Lower lobe of right lung (tissue), 2 donors: ENCODE results near the gene TRPC3. TPM values are rescaled to one million over a fixed set of nuclear protein-coding genes. Genes with fewer than 3 reads are reported as not detected.
A peak's percentile ranks its signal among the peaks of the same experiment; 100 is the strongest.

Experiments used
- ATAC-seq, 2 donors: fragments of 200-7000 bp; cut with Tn5 transposase; one replicate each; pipeline ENCODE4 v1.9.1; 2020 to 2022; ENCODE audit warnings: mild to moderate bottlenecking in 2 of 2, moderate library complexity in 2 of 2
- DNase-seq: peaks from one replicate; pipeline ENCODE4 v3.0.0-alpha.2; 2020
- H3K27ac ChIP-seq: fragments of 200-600 bp; one replicate; pipeline ENCODE4 v1.8.0; 2022
- H3K27me3 ChIP-seq: fragments of 200-600 bp; one replicate; pipeline ENCODE4 v1.8.0; 2022; ENCODE audit warnings: low read depth
- H3K36me3 ChIP-seq: fragments of 200-600 bp; one replicate; pipeline ENCODE4 v1.8.0; 2022; ENCODE audit warnings: mild to moderate bottlenecking
- H3K4me1 ChIP-seq: fragments of 200-600 bp; one replicate; pipeline ENCODE4 v1.8.0; 2022
- H3K4me3 ChIP-seq: fragments of 200-600 bp; one replicate; pipeline ENCODE4 v1.8.0; 2022; ENCODE audit warnings: mild to moderate bottlenecking
- H3K9me3 ChIP-seq: fragments of 200-600 bp; one replicate; pipeline ENCODE4 v1.8.0; 2022
- intact Hi-C: fragments of 100-400 bp; cut with DNase I; formaldehyde crosslinking; loops from one replicate; pipeline ENCODE4 v1.11.0; 2022
- total RNA-seq: library from RNA; stranded (reverse); fragmentation: NEBNext Ultra II Directional; extraction: Animal tissue kit (Norgen Biotek cat#: 25700); gene quantifications from one replicate; pipeline ENCODE4 v1.2.1, GENCODE V29; 2021
- TF ChIP-seq, protein P1 (sequence below): fragments of 200-600 bp; IDR thresholded peaks from one replicate; pipeline ENCODE4 v1.8.0; 2022; ENCODE audit warnings: antibody characterized with exemption, mild to moderate bottlenecking
- donor health status: DM: no; HTN: yes; CAD: no; lungs with severe emphysema.

The TRPC3 gene
- total RNA-seq, 1 donor from 2014 or later: 1.7 TPM

DNA sequence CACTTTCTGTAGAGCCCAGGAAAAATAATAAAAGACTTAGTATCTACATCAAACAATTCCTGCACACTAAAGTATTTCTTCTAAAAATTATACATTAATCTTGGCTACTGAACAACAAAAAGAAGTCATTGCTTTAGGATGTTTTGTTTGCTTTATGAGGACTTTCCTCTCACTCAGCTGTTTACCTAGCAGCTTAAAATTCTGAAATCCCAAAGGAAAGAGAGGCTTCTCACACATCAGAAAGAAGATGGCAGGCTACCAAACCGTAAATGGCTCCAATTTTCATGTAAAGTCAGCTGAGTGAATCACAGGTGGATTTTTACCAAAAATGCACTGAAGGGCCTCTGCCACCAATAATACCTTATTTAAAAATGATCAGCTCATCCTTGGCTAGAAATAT is 9.0 kb upstream of the TRPC3 start:
- no peaks in the 10 kb centered on the region for H3K36me3 ChIP-seq
- no peak for DNase-seq
- no peaks in the 10 kb centered on the region for H3K27me3 ChIP-seq
- H3K4me3 ChIP-seq: no peak overlapping the region
- ATAC-seq: no peak
- intact Hi-C loops: no loop called here
- H3K27ac ChIP-seq: no peak overlapping the region
- H3K4me1 ChIP-seq: no peaks in the 10 kb centered on the region
- no peaks in the 10 kb centered on the region for H3K9me3 ChIP-seq
- TF ChIP-seq, protein P1, sequence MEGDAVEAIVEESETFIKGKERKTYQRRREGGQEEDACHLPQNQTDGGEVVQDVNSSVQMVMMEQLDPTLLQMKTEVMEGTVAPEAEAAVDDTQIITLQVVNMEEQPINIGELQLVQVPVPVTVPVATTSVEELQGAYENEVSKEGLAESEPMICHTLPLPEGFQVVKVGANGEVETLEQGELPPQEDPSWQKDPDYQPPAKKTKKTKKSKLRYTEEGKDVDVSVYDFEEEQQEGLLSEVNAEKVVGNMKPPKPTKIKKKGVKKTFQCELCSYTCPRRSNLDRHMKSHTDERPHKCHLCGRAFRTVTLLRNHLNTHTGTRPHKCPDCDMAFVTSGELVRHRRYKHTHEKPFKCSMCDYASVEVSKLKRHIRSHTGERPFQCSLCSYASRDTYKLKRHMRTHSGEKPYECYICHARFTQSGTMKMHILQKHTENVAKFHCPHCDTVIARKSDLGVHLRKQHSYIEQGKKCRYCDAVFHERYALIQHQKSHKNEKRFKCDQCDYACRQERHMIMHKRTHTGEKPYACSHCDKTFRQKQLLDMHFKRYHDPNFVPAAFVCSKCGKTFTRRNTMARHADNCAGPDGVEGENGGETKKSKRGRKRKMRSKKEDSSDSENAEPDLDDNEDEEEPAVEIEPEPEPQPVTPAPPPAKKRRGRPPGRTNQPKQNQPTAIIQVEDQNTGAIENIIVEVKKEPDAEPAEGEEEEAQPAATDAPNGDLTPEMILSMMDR: no peak

DNA sequence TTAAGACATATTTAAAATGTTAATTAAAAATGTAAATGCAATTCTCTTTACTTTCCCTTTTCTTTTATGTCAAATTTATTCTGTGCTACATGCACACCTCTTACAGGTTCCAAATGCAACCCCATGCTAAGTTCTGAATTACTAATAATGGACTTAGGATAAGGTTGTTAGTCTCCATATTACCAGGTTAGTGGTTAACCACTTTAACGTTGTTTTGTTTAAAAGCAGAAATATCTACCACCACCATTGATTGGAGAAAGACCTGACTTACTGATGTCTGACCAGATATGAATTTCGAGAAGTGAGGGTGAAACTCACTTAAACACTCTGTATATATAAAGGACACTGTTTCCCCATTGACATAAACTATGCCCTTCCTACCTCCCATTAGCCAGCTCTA is 6.9 kb upstream of the TRPC3 start:
- Histone ChIP-seq H3K4me1 (no peaks in the 10 kb centered on the region), H3K9me3 (no peaks in the 10 kb centered on the region), H3K27ac (no peak overlapping the region), H3K27me3 (peaks cover 9% of the 10 kb centered on the region), H3K4me3 (no peak overlapping the region), H3K36me3 (no peaks in the 10 kb centered on the region)
- ATAC-seq (no peak), DNase-seq (no peak)
- intact Hi-C loops: no loop called here
- TF ChIP-seq, protein P1: no peak

DNA sequence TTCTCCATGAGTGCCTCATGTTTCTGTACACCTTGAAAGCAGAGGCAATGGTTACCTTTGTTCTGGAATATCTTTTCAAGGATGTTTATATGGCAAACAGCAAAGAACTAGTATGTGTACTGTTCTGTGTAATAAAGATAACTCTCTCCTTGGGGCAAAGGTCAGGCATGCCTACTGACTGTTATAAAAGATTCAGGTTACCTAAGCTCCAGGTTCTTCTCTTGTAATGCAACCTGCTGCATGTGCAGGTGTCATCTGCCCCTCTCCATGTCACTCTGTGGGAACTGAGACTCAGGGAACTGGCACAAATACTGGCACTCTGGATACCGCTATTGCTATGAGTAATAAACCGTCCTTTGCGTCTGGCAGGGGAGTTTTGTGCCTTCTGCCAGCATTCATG is 5.4 kb upstream of the TRPC3 start:
- H3K4me3 ChIP-seq: no peak overlapping the region
- H3K4me1 ChIP-seq: no peaks in the 10 kb centered on the region
- ATAC-seq (no peak), DNase-seq (no peak)
- no peaks in the 10 kb centered on the region for H3K36me3 ChIP-seq
- H3K27ac ChIP-seq: no peak overlapping the region
- TF ChIP-seq, protein P1: no peak
- peaks cover 20% of the 10 kb centered on the region for H3K27me3 ChIP-seq
- intact Hi-C loops: no loop called here
- no peaks in the 10 kb centered on the region for H3K9me3 ChIP-seq

DNA sequence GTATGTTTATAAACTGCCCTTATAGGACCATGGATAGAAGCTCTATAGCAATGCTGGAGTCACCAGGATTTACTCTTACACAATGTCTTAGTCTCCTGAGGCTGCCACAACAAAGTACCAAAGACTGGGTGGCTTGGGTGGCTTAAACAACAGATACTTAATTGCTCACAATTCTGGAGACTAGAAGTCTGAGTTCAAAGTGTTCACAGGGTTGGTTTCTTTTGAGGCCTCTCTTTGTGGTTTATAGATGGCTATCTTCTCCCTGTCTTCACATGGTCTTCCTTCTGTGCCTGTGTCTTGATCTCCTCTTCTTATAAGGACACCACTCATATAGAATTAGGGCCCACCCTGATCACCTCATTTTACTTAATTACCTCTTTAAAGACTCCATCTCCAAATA is 2.0 kb upstream of the TRPC3 start:
- Histone ChIP-seq H3K36me3 (no peaks in the 10 kb centered on the region), H3K4me3 (no peak overlapping the region), H3K27ac (no peak overlapping the region), H3K4me1 (peaks cover 10% of the 10 kb centered on the region), H3K9me3 (no peaks in the 10 kb centered on the region), H3K27me3 (peaks cover 45% of the 10 kb centered on the region)
- TF ChIP-seq, protein P1: no peak
- ATAC-seq (no peak), DNase-seq (no peak)
- intact Hi-C loops: no loop called here

DNA sequence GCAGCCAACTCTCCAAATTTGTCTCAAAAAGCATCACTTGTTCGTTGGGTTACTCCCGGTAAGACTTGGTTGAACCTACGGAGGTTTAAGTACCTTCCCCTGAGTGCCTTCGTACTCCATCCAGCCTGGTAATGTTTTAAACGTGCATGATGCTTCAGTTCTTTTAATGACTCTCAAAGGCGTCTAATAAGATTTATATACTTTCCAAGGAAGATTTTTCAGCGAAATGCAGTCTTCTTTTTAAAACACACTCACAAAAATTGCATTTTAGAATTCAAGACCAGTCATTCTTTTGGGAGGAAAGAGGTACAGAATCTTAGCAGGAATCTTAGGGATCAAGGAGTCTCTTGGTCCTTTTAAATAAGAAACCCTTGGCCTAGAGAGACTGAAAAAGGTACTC is 430 bp upstream of the TRPC3 start:
- no peak for DNase-seq
- H3K36me3 ChIP-seq: no peaks in the 10 kb centered on the region
- peaks cover 10% of the 10 kb centered on the region for H3K4me1 ChIP-seq
- H3K4me3 ChIP-seq: peak overlapping the region; percentile 70
- peaks cover 45% of the 10 kb centered on the region for H3K27me3 ChIP-seq
- intact Hi-C loops: no loop called here
- no peak for ATAC-seq
- no peaks in the 10 kb centered on the region for H3K9me3 ChIP-seq
- no peak overlapping the region for H3K27ac ChIP-seq
- TF ChIP-seq, protein P1: no peak
